ENCODE measurements around the gene SAMM50.

- TF ChIP-seq CTCF (IDR thresholded peaks at IDR 0.05): no peak
- TF ChIP-seq EP300 (IDR thresholded peaks at IDR 0.05): no peak
- TF ChIP-seq POLR2A (IDR thresholded peaks at IDR 0.05; ENCODE audit: low read depth): no peak
These were observed 57.3 kb downstream of the SAMM50 start for GRCh38 chr22:44012591-44012990.

Measured in esophagus muscularis mucosa (tissue), 4 donors.